GM12875 (cell line): ENCODE results near the gene UBE2I.

Experiments
- H3K4me3 ChIP-seq: one replicate; pipeline ENCODE4 v1.5.1; 2011; ENCODE audit warnings: low read depth, low read length, control low read depth
- CTCF ChIP-seq: IDR thresholded peaks from 2 replicates; pipeline ENCODE4 v1.5.1; 2011; ENCODE audit warnings: low read depth, mild to moderate bottlenecking, control low read depth, inconsistent platforms, low read length, moderate library complexity, borderline replicate concordance; ENCODE audit not compliant: insufficient read depth

UBE2I gene

GRCh38 chr16:1308977-1309885 is at the start of gene UBE2I:
Gene UBE2I (plus strand): TSS chr16:1309636. CDS start chr16:1314031, 4,395 bp downstream.
- H3K4me3 ChIP-seq: peak within 1 kb of the TSS; percentile 73
- no peak for TF ChIP-seq CTCF

DNA sequence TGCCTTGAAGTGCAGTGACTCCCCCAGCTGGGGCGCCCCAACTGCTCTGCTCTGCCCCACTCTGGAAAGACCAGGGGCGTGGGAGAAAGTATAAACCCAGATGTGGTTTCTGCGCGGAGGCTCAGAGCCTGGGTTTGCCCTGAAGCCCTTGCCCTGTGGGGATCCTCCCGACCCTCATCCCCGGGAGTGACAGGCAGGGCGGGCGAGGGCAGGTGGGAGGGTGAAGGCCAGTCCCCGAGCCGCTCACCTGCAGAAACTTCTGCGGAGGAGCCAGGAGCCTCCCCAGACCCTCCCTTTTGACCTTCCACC is 49.7 kb upstream of the UBE2I start:
- TF ChIP-seq CTCF: no peak
- H3K4me3 ChIP-seq: no peak overlapping the region

- no peak overlapping the region for H3K4me3 ChIP-seq
- TF ChIP-seq CTCF: no peak
Measured at GRCh38 chr16:1260101-1260680, 49.2 kb upstream of the UBE2I start.

- TF ChIP-seq CTCF: no peak
Measured at GRCh38 chr16:1261131-1261892, 48.1 kb upstream of the UBE2I start.

DNA sequence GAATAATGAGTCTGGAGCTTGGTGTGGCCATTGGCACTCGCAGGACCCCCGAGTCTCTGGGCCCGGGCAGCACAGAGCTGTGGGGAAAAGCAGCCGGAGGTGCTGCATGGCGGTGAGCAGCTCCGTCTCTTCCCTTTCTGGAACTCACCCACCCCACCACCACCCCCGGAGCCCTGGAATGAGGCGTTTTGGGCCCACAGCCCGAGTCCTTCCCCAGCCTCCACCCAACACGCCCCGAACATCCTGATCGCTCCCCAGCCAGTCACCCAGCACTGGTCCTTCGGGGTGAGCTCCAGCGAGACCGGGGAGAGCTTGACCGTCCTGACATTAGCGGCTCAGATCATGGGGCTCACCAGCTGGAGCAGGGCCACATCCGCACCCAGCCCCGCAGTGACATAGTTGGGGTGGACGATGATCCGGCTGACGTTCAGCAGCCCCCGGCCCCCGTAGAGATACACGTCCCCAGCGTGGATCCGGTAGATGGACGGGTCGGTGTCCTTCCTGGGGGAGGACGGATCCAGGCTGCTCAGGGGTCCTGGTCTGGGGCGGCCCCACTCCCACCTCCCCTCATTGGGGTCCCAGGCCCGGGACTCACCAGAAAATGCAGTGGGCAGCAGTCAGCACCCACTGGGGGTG is 47.1 kb upstream of the UBE2I start:
- no peak overlapping the region for H3K4me3 ChIP-seq
- no peak for TF ChIP-seq CTCF

More at GRCh38 chr16:1261131-1261892, 48.1 kb upstream of the UBE2I start:
- no peak overlapping the region for H3K4me3 ChIP-seq

DNA sequence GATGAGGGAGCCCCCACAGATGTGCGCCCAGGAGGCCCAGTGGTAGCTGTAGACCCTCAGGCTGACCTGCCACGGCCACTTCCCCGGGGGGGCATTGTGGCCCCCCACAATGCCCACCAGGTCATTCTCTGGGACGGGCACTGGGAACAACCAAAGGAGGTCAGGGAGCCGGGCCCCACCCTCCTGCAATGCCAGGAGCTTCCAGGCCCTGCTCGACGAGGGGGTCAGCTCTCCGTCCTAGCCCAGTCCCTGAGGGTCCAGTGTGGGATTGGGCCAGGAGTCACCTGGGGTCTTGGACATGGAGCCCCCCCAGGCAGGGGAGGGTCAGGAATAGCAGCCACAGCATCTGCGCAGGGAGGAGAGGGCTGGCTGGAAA is 46.6 kb upstream of the UBE2I start:
- TF ChIP-seq CTCF: no peak
- no peak overlapping the region for H3K4me3 ChIP-seq
